MM.1S (cell line): ENCODE measurements around the gene ATP8B4.

Experiments
- DNase-seq: peaks from one replicate; pipeline ENCODE4 v3.0.0-alpha.2; 2015
- H2AFZ ChIP-seq: fragments of 300-600 bp; sonication (generic); 2 replicates; pipeline ENCODE4 v1.6.0; 2016; ENCODE audit warnings: antibody characterized with exemption, low read length
- H3F3A ChIP-seq: fragments of 300-600 bp; sonication (generic); 2 replicates; pipeline ENCODE4 v1.6.1; 2016; ENCODE audit warnings: mild to moderate bottlenecking, antibody characterized with exemption, low read length, moderate library complexity, mixed read lengths; ENCODE audit not compliant: insufficient read depth
- H3K27ac ChIP-seq: fragments of 300-600 bp; sonication (generic); 2 replicates; pipeline ENCODE4 v1.5.1; 2016; ENCODE audit warnings: mild to moderate bottlenecking, low read length
- H3K27me3 ChIP-seq: fragments of 300-600 bp; sonication (generic); replicated peaks from 2 replicates; pipeline ENCODE4 v1.6.0; 2016; ENCODE audit warnings: low read length; ENCODE audit not compliant: insufficient read depth
- H3K36me3 ChIP-seq: fragments of 300-600 bp; sonication (generic); replicated peaks from 2 replicates; pipeline ENCODE4 v1.6.1; 2016; ENCODE audit warnings: mild to moderate bottlenecking, low read length, mixed read lengths; ENCODE audit not compliant: insufficient read depth
- H3K4me1 ChIP-seq: fragments of 300-600 bp; sonication (generic); 2 replicates; pipeline ENCODE4 v1.6.1; 2016; ENCODE audit warnings: low read length, mixed read lengths
- H3K4me2 ChIP-seq: fragments of 300-600 bp; sonication (generic); 2 replicates; pipeline ENCODE4 v1.6.0; 2016; ENCODE audit warnings: low read depth, low read length
- H3K4me3 ChIP-seq: fragments of 300-600 bp; sonication (generic); 2 replicates; pipeline ENCODE4 v1.5.1; 2016; ENCODE audit warnings: low read length, mixed read lengths
- H3K79me2 ChIP-seq: fragments of 300-600 bp; sonication (generic); 2 replicates; pipeline ENCODE4 v1.6.1; 2016; ENCODE audit warnings: mixed run types, low read length, mixed read lengths
- H3K9ac ChIP-seq: fragments of 300-600 bp; sonication (generic); 2 replicates; pipeline ENCODE4 v1.6.1; 2016; ENCODE audit warnings: low read length, mixed read lengths
- H3K9me2 ChIP-seq: fragments of 300-600 bp; sonication (generic); replicated peaks from 2 replicates; pipeline ENCODE4 v1.6.1; 2016; ENCODE audit warnings: mild to moderate bottlenecking, low read length, mixed read lengths; ENCODE audit not compliant: insufficient read depth
- H3K9me3 ChIP-seq: fragments of 300-600 bp; sonication (generic); replicated peaks from 2 replicates; pipeline ENCODE4 v1.6.1; 2016; ENCODE audit warnings: mild to moderate bottlenecking, low read length, mixed read lengths; ENCODE audit not compliant: insufficient read depth
- H4K20me1 ChIP-seq: fragments of 300-600 bp; sonication (generic); 2 replicates; pipeline ENCODE4 v1.6.1; 2016; ENCODE audit warnings: mild to moderate bottlenecking, low read length, moderate library complexity, mixed read lengths; ENCODE audit not compliant: insufficient read depth
- CTCF ChIP-seq: fragments of 300-600 bp; sonication (generic); IDR thresholded peaks from 2 replicates; pipeline ENCODE4 v1.5.1; 2016; ENCODE audit warnings: antibody characterized with exemption, low read length, mixed read lengths
- EZH2 ChIP-seq: fragments of 300-600 bp; sonication (generic); optimal IDR thresholded peaks from 2 replicates; pipeline ENCODE3; 2017; ENCODE audit warnings: low read depth, mild to moderate bottlenecking, antibody characterized with exemption, low read length, mixed read lengths
- EZH2phosphoT487 ChIP-seq: fragments of 300-600 bp; sonication (generic); IDR thresholded peaks from 2 replicates; pipeline ENCODE4 v1.6.1; 2018; ENCODE audit warnings: antibody characterized with exemption, low read length

ATP8B4 gene

GRCh38 chr15:49984436-49984835 lies 134.6 kb downstream of the ATP8B4 start:
- Histone ChIP-seq H3K9ac (no peak overlapping the region), H3K79me2 (no peaks in the 10 kb centered on the region), H3K36me3 (no peaks in the 10 kb centered on the region), H3K27me3 (no peaks in the 10 kb centered on the region), H4K20me1 (no peaks in the 10 kb centered on the region), H3K9me3 (no peaks in the 10 kb centered on the region), H3K4me2 (no peak overlapping the region), H3K4me3 (no peak overlapping the region), H3F3A (no peaks in the 10 kb centered on the region), H3K27ac (no peak overlapping the region), H3K4me1 (no peaks in the 10 kb centered on the region), H2AFZ (no peak overlapping the region), H3K9me2 (no peaks in the 10 kb centered on the region)
- no peak for TF ChIP-seq EZH2phosphoT487
- TF ChIP-seq EZH2: no peak
- TF ChIP-seq CTCF: no peak
- no peak for DNase-seq

- Histone ChIP-seq H3K27ac (no peak overlapping the region), H3F3A (no peaks in the 10 kb centered on the region), H4K20me1 (no peaks in the 10 kb centered on the region), H3K9me2 (no peaks in the 10 kb centered on the region), H2AFZ (no peak overlapping the region), H3K4me3 (no peak overlapping the region), H3K4me1 (no peaks in the 10 kb centered on the region), H3K36me3 (no peaks in the 10 kb centered on the region), H3K9ac (no peak overlapping the region), H3K9me3 (no peaks in the 10 kb centered on the region), H3K4me2 (no peak overlapping the region), H3K27me3 (no peaks in the 10 kb centered on the region), H3K79me2 (no peaks in the 10 kb centered on the region)
- TF ChIP-seq EZH2 (no peak), EZH2phosphoT487 (no peak), CTCF (no peak)
- no peak for DNase-seq
Observed at GRCh38 chr15:49982584-49982983, 136.4 kb downstream of the ATP8B4 start.

- H3K9me2 ChIP-seq: no peaks in the 10 kb centered on the region
- peak; percentile 11 for DNase-seq
- peak overlapping the region; percentile 27; the same call in 1 of the 2 replicates for H3K4me3 ChIP-seq
- no peaks in the 10 kb centered on the region for H3K27me3 ChIP-seq
- TF ChIP-seq EZH2phosphoT487: no peak
- TF ChIP-seq EZH2: no peak
- no peak for TF ChIP-seq CTCF
- peak overlapping the region; percentile 54 for H3K4me2 ChIP-seq
- H3K36me3 ChIP-seq: no peaks in the 10 kb centered on the region
- H4K20me1 ChIP-seq: no peaks in the 10 kb centered on the region
- H2AFZ ChIP-seq: peak overlapping the region; percentile 54
- no peaks in the 10 kb centered on the region for H3K79me2 ChIP-seq
- H3K4me1 ChIP-seq: no peaks in the 10 kb centered on the region
- H3K9ac ChIP-seq: no peak overlapping the region
- no peak overlapping the region for H3K27ac ChIP-seq
- no peaks in the 10 kb centered on the region for H3K9me3 ChIP-seq
- H3F3A ChIP-seq: no peaks in the 10 kb centered on the region
Observed at GRCh38 chr15:49979705-49980382, 139.2 kb downstream of the ATP8B4 start.
